T-helper 2 cell treated with Interferon-gamma antibody and Interleukin-4, amounts not matched to agents 5 μg/mL and 100 μg/mL, for 36 hours (primary cell): ENCODE measurements around the gene WDR7.

Experiments used
- DNase-seq: peaks from one replicate; pipeline ENCODE4 v3.0.0; 2021; ENCODE audit warnings: low spot score
- H3K27ac Mint-ChIP-seq: one replicate; pipeline ENCODE4 v1.8.0; 2021; ENCODE audit warnings: mild to moderate bottlenecking, mixed read lengths
- H3K27me3 Mint-ChIP-seq: one replicate; pipeline ENCODE4 v1.8.0; 2021; ENCODE audit warnings: low read depth, mixed read lengths
- H3K36me3 Mint-ChIP-seq: one replicate; pipeline ENCODE4 v1.8.0; 2021; ENCODE audit warnings: low read depth, mixed read lengths
- H3K4me1 Mint-ChIP-seq: one replicate; pipeline ENCODE4 v1.8.0; 2021; ENCODE audit warnings: low read depth, mixed read lengths
- H3K4me3 Mint-ChIP-seq: one replicate; pipeline ENCODE4 v1.8.0; 2022; ENCODE audit warnings: mild to moderate bottlenecking, moderate library complexity, mixed read lengths
- H3K9me3 Mint-ChIP-seq: one replicate; pipeline ENCODE4 v1.8.0; 2021; ENCODE audit warnings: mixed read lengths

WDR7 gene

GRCh38 chr18:56873441-56874140 lies 222.4 kb downstream of the WDR7 start:
- Mint-ChIP-seq H3K4me1 (peaks cover 8% of the 10 kb centered on the region), H3K36me3 (no peaks in the 10 kb centered on the region), H3K27ac (no peak overlapping the region), H3K4me3 (no peak overlapping the region), H3K27me3 (no peaks in the 10 kb centered on the region), H3K9me3 (no peaks in the 10 kb centered on the region)
- no peak for DNase-seq

- no peak overlapping the region for H3K4me3 Mint-ChIP-seq
- no peaks in the 10 kb centered on the region for H3K27me3 Mint-ChIP-seq
- no peaks in the 10 kb centered on the region for H3K9me3 Mint-ChIP-seq
- no peak for DNase-seq
- no peak overlapping the region for H3K27ac Mint-ChIP-seq
- H3K4me1 Mint-ChIP-seq = peaks cover 3% of the 10 kb centered on the region
- H3K36me3 Mint-ChIP-seq = peaks cover 8% of the 10 kb centered on the region
These were observed 227.6 kb downstream of the WDR7 start for GRCh38 chr18:56878711-56879110.

- Mint-ChIP-seq H3K36me3 (peaks cover 16% of the 10 kb centered on the region), H3K4me1 (no peaks in the 10 kb centered on the region), H3K4me3 (no peak overlapping the region), H3K27ac (no peak overlapping the region), H3K9me3 (no peaks in the 10 kb centered on the region), H3K27me3 (no peaks in the 10 kb centered on the region)
- no peak for DNase-seq
These were observed 233.4 kb downstream of the WDR7 start for GRCh38 chr18:56884511-56884910.

GRCh38 chr18:56888978-56889377 lies 237.8 kb downstream of the WDR7 start:
- DNase-seq = no peak
- no peak overlapping the region for H3K27ac Mint-ChIP-seq
- H3K27me3 Mint-ChIP-seq = no peaks in the 10 kb centered on the region
- no peaks in the 10 kb centered on the region for H3K4me1 Mint-ChIP-seq
- no peak overlapping the region for H3K4me3 Mint-ChIP-seq
- no peaks in the 10 kb centered on the region for H3K9me3 Mint-ChIP-seq
- peaks cover 8% of the 10 kb centered on the region for H3K36me3 Mint-ChIP-seq

GRCh38 chr18:56889621-56890020 lies 238.5 kb downstream of the WDR7 start:
- no peaks in the 10 kb centered on the region for H3K27me3 Mint-ChIP-seq
- no peak overlapping the region for H3K4me3 Mint-ChIP-seq
- DNase-seq = no peak
- H3K9me3 Mint-ChIP-seq = no peaks in the 10 kb centered on the region
- H3K4me1 Mint-ChIP-seq = no peaks in the 10 kb centered on the region
- H3K36me3 Mint-ChIP-seq = peaks cover 2% of the 10 kb centered on the region
- H3K27ac Mint-ChIP-seq = no peak overlapping the region

GRCh38 chr18:56890632-56891031 lies 239.5 kb downstream of the WDR7 start:
- Mint-ChIP-seq H3K27ac (no peak overlapping the region), H3K9me3 (no peaks in the 10 kb centered on the region), H3K4me1 (no peaks in the 10 kb centered on the region)

GRCh38 chr18:56891116-56891515 lies 240.0 kb downstream of the WDR7 start:
- Mint-ChIP-seq H3K4me3 (no peak overlapping the region), H3K27me3 (no peaks in the 10 kb centered on the region), H3K27ac (no peak overlapping the region), H3K4me1 (no peaks in the 10 kb centered on the region), H3K9me3 (no peaks in the 10 kb centered on the region), H3K36me3 (no peaks in the 10 kb centered on the region)
- no peak for DNase-seq

More at GRCh38 chr18:56890632-56891031, 239.5 kb downstream of the WDR7 start:
- no peak for DNase-seq
- no peak overlapping the region for H3K4me3 Mint-ChIP-seq
- no peaks in the 10 kb centered on the region for H3K27me3 Mint-ChIP-seq
- peaks cover 2% of the 10 kb centered on the region for H3K36me3 Mint-ChIP-seq

- H3K9me3 Mint-ChIP-seq = no peaks in the 10 kb centered on the region
These were observed 240.7 kb downstream of the WDR7 start for GRCh38 chr18:56891870-56892269.

GRCh38 chr18:56897122-56897521 lies 246.0 kb downstream of the WDR7 start:
- H3K4me1 Mint-ChIP-seq = peaks cover 4% of the 10 kb centered on the region
- no peaks in the 10 kb centered on the region for H3K9me3 Mint-ChIP-seq
- no peaks in the 10 kb centered on the region for H3K36me3 Mint-ChIP-seq
- no peak overlapping the region for H3K4me3 Mint-ChIP-seq
- no peak for DNase-seq
- H3K27ac Mint-ChIP-seq = no peak overlapping the region
- no peaks in the 10 kb centered on the region for H3K27me3 Mint-ChIP-seq

More at GRCh38 chr18:56891870-56892269, 240.7 kb downstream of the WDR7 start:
- Mint-ChIP-seq H3K4me3 (no peak overlapping the region), H3K27ac (no peak overlapping the region), H3K27me3 (no peaks in the 10 kb centered on the region), H3K36me3 (no peaks in the 10 kb centered on the region), H3K4me1 (no peaks in the 10 kb centered on the region)
- no peak for DNase-seq

GRCh38 chr18:56899660-56900059 lies 248.5 kb downstream of the WDR7 start:
- no peaks in the 10 kb centered on the region for H3K36me3 Mint-ChIP-seq
- H3K27ac Mint-ChIP-seq = no peak overlapping the region
- no peak for DNase-seq
- H3K4me1 Mint-ChIP-seq = peaks cover 4% of the 10 kb centered on the region
- H3K9me3 Mint-ChIP-seq = no peaks in the 10 kb centered on the region
- no peak overlapping the region for H3K4me3 Mint-ChIP-seq
- H3K27me3 Mint-ChIP-seq = no peaks in the 10 kb centered on the region

GRCh38 chr18:56900195-56901094 lies 249.3 kb downstream of the WDR7 start:
- H3K4me3 Mint-ChIP-seq = no peak overlapping the region
- H3K9me3 Mint-ChIP-seq = no peaks in the 10 kb centered on the region
- peaks cover 4% of the 10 kb centered on the region for H3K4me1 Mint-ChIP-seq
- no peaks in the 10 kb centered on the region for H3K27me3 Mint-ChIP-seq
- no peak for DNase-seq
- H3K36me3 Mint-ChIP-seq = no peaks in the 10 kb centered on the region
- no peak overlapping the region for H3K27ac Mint-ChIP-seq

- H3K27ac Mint-ChIP-seq = no peak overlapping the region
- no peak for DNase-seq
- no peaks in the 10 kb centered on the region for H3K27me3 Mint-ChIP-seq
- H3K4me1 Mint-ChIP-seq = peaks cover 4% of the 10 kb centered on the region
- H3K36me3 Mint-ChIP-seq = no peaks in the 10 kb centered on the region
- H3K9me3 Mint-ChIP-seq = no peaks in the 10 kb centered on the region
- no peak overlapping the region for H3K4me3 Mint-ChIP-seq
These were observed 250.8 kb downstream of the WDR7 start for GRCh38 chr18:56901919-56902318.

GRCh38 chr18:56902653-56903052 lies 251.5 kb downstream of the WDR7 start:
- Mint-ChIP-seq H3K27ac (no peak overlapping the region), H3K9me3 (no peaks in the 10 kb centered on the region), H3K4me3 (no peak overlapping the region), H3K4me1 (peaks cover 4% of the 10 kb centered on the region), H3K36me3 (no peaks in the 10 kb centered on the region), H3K27me3 (no peaks in the 10 kb centered on the region)
- DNase-seq = no peak

GRCh38 chr18:56903686-56904085 lies 252.5 kb downstream of the WDR7 start:
- Mint-ChIP-seq H3K27ac (no peak overlapping the region), H3K4me1 (peaks cover 4% of the 10 kb centered on the region), H3K9me3 (no peaks in the 10 kb centered on the region), H3K27me3 (no peaks in the 10 kb centered on the region), H3K4me3 (no peak overlapping the region), H3K36me3 (no peaks in the 10 kb centered on the region)
- DNase-seq = no peak
